Activated CD4-positive, alpha-beta memory T cell treated with anti-CD3 and anti-CD28 coated beads for 36 hours (primary cell): ENCODE measurements around the gene FRMD1. TPM values are rescaled to one million over a fixed set of nuclear protein-coding genes. Genes with fewer than 3 reads are reported as not detected.

ENCODE experiments used
- CTCF ChIA-PET: fragments of 350-600 bp; sonication (Branson Sonifier 250); formaldehyde crosslinking; loops from one replicate; lab custom pipeline; 2021; ENCODE audit warnings: antibody characterized with exemption, inconsistent platforms; lab: Charles Lee
- POLR2A ChIA-PET: fragments of 350-600 bp; sonication (Branson Sonifier 250); formaldehyde crosslinking; loops from one replicate; lab custom pipeline; 2021; ENCODE audit warnings: antibody characterized with exemption; lab: Charles Lee
- DNase-seq: peaks from one replicate; pipeline ENCODE4 v3.0.0-alpha.2; 2020
- H3K27ac Mint-ChIP-seq: one replicate; pipeline ENCODE4 v1.8.0; 2021; ENCODE audit warnings: mixed read lengths
- H3K27me3 Mint-ChIP-seq: one replicate; pipeline ENCODE4 v1.8.0; 2021; ENCODE audit warnings: mixed read lengths
- H3K36me3 Mint-ChIP-seq: one replicate; pipeline ENCODE4 v1.8.0; 2021; ENCODE audit warnings: mixed read lengths
- H3K4me1 Mint-ChIP-seq: one replicate; pipeline ENCODE4 v1.8.0; 2021; ENCODE audit warnings: low read depth, mixed read lengths
- H3K4me3 Mint-ChIP-seq: one replicate; pipeline ENCODE4 v1.8.0; 2021; ENCODE audit warnings: mild to moderate bottlenecking, mixed read lengths
- H3K9me3 Mint-ChIP-seq: one replicate; pipeline ENCODE4 v1.8.0; 2021; ENCODE audit warnings: mixed read lengths
- intact Hi-C: fragments of 100-400 bp; cut with micrococcal nuclease; formaldehyde crosslinking; loops from one replicate; pipeline ENCODE4 v1.15.1; 2023
- total RNA-seq, 2 experiments: library from RNA; stranded (reverse); gene quantifications; one replicate each; pipeline ENCODE4 v1.2.3, GENCODE V29; 2021

Gene FRMD1
- total RNA-seq, 2 experiments from 2014 or later = not detected

GRCh38 chr6:168026925-168027324, 52.1 kb downstream of the FRMD1 start:
- no peak overlapping the region for H3K4me3 Mint-ChIP-seq
- H3K9me3 Mint-ChIP-seq = no peaks in the 10 kb centered on the region
- CTCF ChIA-PET = no interaction called here
- intact Hi-C loops = no loop called here
- no peak overlapping the region for H3K27ac Mint-ChIP-seq
- peaks cover 12% of the 10 kb centered on the region for H3K27me3 Mint-ChIP-seq
- DNase-seq = no peak
- H3K36me3 Mint-ChIP-seq = no peaks in the 10 kb centered on the region
- POLR2A ChIA-PET = no interaction called here
- H3K4me1 Mint-ChIP-seq = no peaks in the 10 kb centered on the region

GRCh38 chr6:168025831-168026710, 52.9 kb downstream of the FRMD1 start:
- CTCF ChIA-PET = no interaction called here
- H3K36me3 Mint-ChIP-seq = no peaks in the 10 kb centered on the region
- DNase-seq = no peak
- H3K9me3 Mint-ChIP-seq = no peaks in the 10 kb centered on the region
- POLR2A ChIA-PET = no interaction called here
- H3K27ac Mint-ChIP-seq = no peak overlapping the region
- H3K4me3 Mint-ChIP-seq = no peak overlapping the region
- H3K4me1 Mint-ChIP-seq = no peaks in the 10 kb centered on the region
- peaks cover 11% of the 10 kb centered on the region for H3K27me3 Mint-ChIP-seq
- intact Hi-C loops = no loop called here

GRCh38 chr6:168024951-168025510, 54.0 kb downstream of the FRMD1 start:
- intact Hi-C loops = no loop called here
- Mint-ChIP-seq H3K27me3 (peaks cover 11% of the 10 kb centered on the region), H3K36me3 (no peaks in the 10 kb centered on the region), H3K9me3 (peaks cover 2% of the 10 kb centered on the region), H3K4me1 (no peaks in the 10 kb centered on the region), H3K4me3 (no peak overlapping the region), H3K27ac (no peak overlapping the region)
- no peak for DNase-seq
- POLR2A ChIA-PET = no interaction called here
- CTCF ChIA-PET = no interaction called here

- H3K36me3 Mint-ChIP-seq = no peaks in the 10 kb centered on the region
- no peaks in the 10 kb centered on the region for H3K4me1 Mint-ChIP-seq
- ChIA-PET CTCF (no interaction called here), POLR2A (no interaction called here)
- no peak overlapping the region for H3K27ac Mint-ChIP-seq
- peaks cover 2% of the 10 kb centered on the region for H3K9me3 Mint-ChIP-seq
- no peak for DNase-seq
- intact Hi-C loops = no loop called here
- peaks cover 11% of the 10 kb centered on the region for H3K27me3 Mint-ChIP-seq
- no peak overlapping the region for H3K4me3 Mint-ChIP-seq
Measured at GRCh38 chr6:168022488-168023321, 56.3 kb downstream of the FRMD1 start.

GRCh38 chr6:168021581-168021980, 57.4 kb downstream of the FRMD1 start:
- H3K4me1 Mint-ChIP-seq = no peaks in the 10 kb centered on the region
- H3K27ac Mint-ChIP-seq = no peak overlapping the region
- H3K9me3 Mint-ChIP-seq = peaks cover 2% of the 10 kb centered on the region
- peaks cover 11% of the 10 kb centered on the region for H3K27me3 Mint-ChIP-seq
- POLR2A ChIA-PET = no interaction called here
- H3K4me3 Mint-ChIP-seq = no peak overlapping the region
- CTCF ChIA-PET = no interaction called here
- H3K36me3 Mint-ChIP-seq = no peaks in the 10 kb centered on the region
- no peak for DNase-seq
- intact Hi-C loops = no loop called here

- DNase-seq = no peak
- ChIA-PET POLR2A (no interaction called here), CTCF (no interaction called here)
- Mint-ChIP-seq H3K4me3 (no peak overlapping the region), H3K36me3 (no peaks in the 10 kb centered on the region), H3K27me3 (peaks cover 12% of the 10 kb centered on the region), H3K4me1 (no peaks in the 10 kb centered on the region), H3K9me3 (peaks cover 2% of the 10 kb centered on the region), H3K27ac (no peak overlapping the region)
- intact Hi-C loops = no loop called here
Measured at GRCh38 chr6:168020242-168020641, 58.8 kb downstream of the FRMD1 start.

- Mint-ChIP-seq H3K9me3 (peaks cover 3% of the 10 kb centered on the region), H3K27me3 (peaks cover 11% of the 10 kb centered on the region), H3K36me3 (no peaks in the 10 kb centered on the region), H3K27ac (no peak overlapping the region), H3K4me1 (no peaks in the 10 kb centered on the region), H3K4me3 (no peak overlapping the region)
- POLR2A ChIA-PET = no interaction called here
- CTCF ChIA-PET = no interaction called here
- intact Hi-C loops = no loop called here
- no peak for DNase-seq
Measured at GRCh38 chr6:168018664-168019063, 60.3 kb downstream of the FRMD1 start.

- Mint-ChIP-seq H3K4me1 (no peaks in the 10 kb centered on the region), H3K27ac (no peak overlapping the region), H3K9me3 (peaks cover 7% of the 10 kb centered on the region), H3K36me3 (no peaks in the 10 kb centered on the region), H3K27me3 (peaks cover 11% of the 10 kb centered on the region), H3K4me3 (no peak overlapping the region)
- intact Hi-C loops = no loop called here
- DNase-seq = no peak
- POLR2A ChIA-PET = no interaction called here
- CTCF ChIA-PET = no interaction called here
Measured at GRCh38 chr6:168017629-168018028, 61.4 kb downstream of the FRMD1 start.

GRCh38 chr6:168016721-168017525, 62.1 kb downstream of the FRMD1 start:
- Mint-ChIP-seq H3K27ac (no peak overlapping the region), H3K4me3 (no peak overlapping the region), H3K27me3 (peaks cover 11% of the 10 kb centered on the region), H3K9me3 (peaks cover 15% of the 10 kb centered on the region), H3K4me1 (no peaks in the 10 kb centered on the region), H3K36me3 (no peaks in the 10 kb centered on the region)
- POLR2A ChIA-PET = no interaction called here
- no peak for DNase-seq
- intact Hi-C loops = no loop called here
- CTCF ChIA-PET = no interaction called here

- DNase-seq = no peak
- CTCF ChIA-PET = no interaction called here
- POLR2A ChIA-PET = no interaction called here
- intact Hi-C loops = no loop called here
- Mint-ChIP-seq H3K9me3 (peaks cover 22% of the 10 kb centered on the region), H3K27ac (no peak overlapping the region), H3K4me3 (no peak overlapping the region), H3K4me1 (no peaks in the 10 kb centered on the region), H3K36me3 (peaks cover 1% of the 10 kb centered on the region), H3K27me3 (peaks cover 11% of the 10 kb centered on the region)
Measured at GRCh38 chr6:168016176-168016620, 62.8 kb downstream of the FRMD1 start.

- Mint-ChIP-seq H3K27ac (no peak overlapping the region), H3K9me3 (peaks cover 27% of the 10 kb centered on the region), H3K36me3 (peaks cover 3% of the 10 kb centered on the region), H3K27me3 (peaks cover 11% of the 10 kb centered on the region), H3K4me1 (no peaks in the 10 kb centered on the region), H3K4me3 (no peak overlapping the region)
- intact Hi-C loops = no loop called here
- DNase-seq = no peak
- ChIA-PET CTCF (no interaction called here), POLR2A (no interaction called here)
Measured at GRCh38 chr6:168015482-168016175, 63.4 kb downstream of the FRMD1 start.
